ENCODE data around the gene R3HDML.

- TF ChIP-seq EZH2 (IDR thresholded peaks at IDR 0.05; ENCODE audit: borderline replicate concordance, low read length) (no peak), CTCF (conservative IDR thresholded peaks at IDR 0.05 in 1 of 2, IDR thresholded peaks at IDR 0.05 in 1 of 2; ENCODE audit: extremely low read depth in 1 of 2, insufficient read depth in 1 of 2, low read depth in 1 of 2, low read length in 2 of 2) (no peak)
Observed at GRCh38 chr20:44350567-44350966, 13.7 kb downstream of the R3HDML start.
